HG03060 (cell line): ENCODE data around the gene COQ9.
A peak's percentile ranks its signal among the peaks of the same experiment; 100 is the strongest.
"Not testable (repeated sequence)": the region's sequence is repeated elsewhere in the genome, so short reads cannot be mapped to it uniquely, and the experiment has no call there.

Experiments used
- ATAC-seq: cut with Tn5 transposase; IDR thresholded peaks from one replicate; pipeline ENCODE4 v1.9.1; 2021; ENCODE audit warnings: low read depth, moderate number of reproducible peaks; ENCODE audit not compliant: unreplicated experiment

COQ9 gene

DNA sequence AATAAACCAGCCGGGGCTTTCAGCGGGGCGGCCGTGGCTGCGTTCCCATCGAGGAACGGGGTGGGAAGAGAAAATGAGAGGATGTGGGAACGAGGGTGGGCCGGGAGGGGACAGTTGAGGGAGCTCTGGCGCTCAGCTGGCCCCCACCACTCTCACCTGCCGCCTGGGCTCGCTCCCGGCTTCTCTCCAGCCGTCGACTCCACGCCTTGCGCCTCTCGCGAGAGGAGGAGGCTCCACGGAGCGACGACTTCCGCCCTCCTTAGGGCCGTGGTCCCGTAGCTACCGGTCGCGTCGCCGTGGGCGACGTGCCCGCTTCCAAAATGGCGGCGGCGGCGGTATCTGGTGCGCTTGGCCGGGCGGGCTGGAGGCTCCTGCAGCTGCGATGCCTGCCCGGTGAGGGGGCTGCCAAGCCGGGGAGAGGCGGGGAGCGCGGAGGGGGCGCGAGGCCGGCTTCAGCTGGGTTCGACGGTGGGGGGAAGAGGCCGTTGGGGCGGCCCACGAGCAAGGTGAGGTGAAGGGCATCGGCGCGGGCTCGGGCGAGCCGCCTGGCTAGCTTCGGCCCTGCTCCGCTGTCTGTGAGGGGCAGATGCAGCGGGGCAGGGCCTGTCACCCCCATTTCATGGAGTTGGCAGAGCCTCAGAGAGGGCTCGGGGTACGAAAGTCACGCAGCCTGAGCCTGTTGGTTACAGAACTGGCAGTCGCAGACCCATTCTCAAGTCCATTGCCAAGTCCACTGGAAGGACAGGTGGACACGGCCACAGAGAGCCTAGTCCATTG, at the start of gene COQ9, which contains the start of gene CIAPIN1:
TSS of gene COQ9 (plus strand) at position 294 of the 777 bp plus-strand sequence. CDS start at position 321, 27 bp downstream.
TSS of gene CIAPIN1 (minus strand) at position 200 of the 777 bp plus-strand sequence. CDS start 6,457 bp downstream, outside the sequence.
- peak; percentile 59 for ATAC-seq

DNA sequence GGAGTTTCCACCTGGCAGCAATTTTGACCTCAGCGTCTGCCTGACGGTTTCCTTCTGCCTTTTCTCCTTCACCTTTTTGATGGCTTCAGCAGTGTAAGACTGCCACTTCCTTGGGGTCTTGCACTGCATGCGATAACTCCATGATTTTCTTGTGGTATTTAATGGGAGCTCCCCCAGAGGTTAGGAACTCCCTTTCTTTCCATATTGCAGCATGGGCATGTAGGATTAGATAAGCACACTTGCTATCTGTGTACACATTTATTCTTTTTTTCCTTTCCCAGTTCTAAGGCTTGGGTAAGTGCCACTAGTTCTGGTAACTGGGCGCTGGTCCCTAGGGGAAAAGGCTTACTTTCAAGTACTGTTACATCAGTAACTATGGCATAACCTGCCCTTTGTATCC, 49.8 kb upstream of the COQ9 start:
- not testable (repeated sequence) for ATAC-seq

DNA sequence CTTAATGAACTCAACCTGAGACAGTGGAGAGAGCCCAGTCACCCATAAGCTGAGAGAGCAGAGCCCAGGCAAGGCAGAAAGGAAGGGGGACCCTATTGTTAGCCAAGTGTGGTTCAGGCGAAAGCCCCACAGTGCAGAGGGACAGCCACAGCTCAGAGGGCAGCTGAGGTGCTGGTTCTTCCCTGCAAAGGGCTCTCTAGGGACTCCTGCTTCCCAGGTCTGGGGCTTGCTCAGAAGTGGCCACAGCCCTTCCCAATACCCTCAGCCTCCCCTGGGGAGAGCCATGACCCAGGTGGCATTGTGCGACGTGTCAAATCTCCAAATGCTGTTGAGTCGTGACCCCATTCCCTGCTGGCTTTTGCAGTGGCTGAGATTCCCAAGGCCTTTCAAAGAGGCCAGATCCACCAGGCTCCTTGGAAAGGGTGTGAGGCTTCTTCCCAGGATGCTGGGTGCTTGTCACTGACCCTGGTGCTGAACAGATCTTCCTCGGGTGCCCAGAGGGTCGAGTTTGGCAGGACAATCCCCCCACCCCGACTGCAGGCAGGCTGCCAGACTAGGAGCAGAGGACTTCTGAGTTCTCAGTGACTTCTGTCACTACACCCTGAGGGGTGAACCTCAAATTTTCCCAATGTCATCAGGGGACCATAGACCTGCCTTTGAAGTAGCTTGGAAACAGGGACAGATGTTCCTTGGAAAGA, 45.2 kb upstream of the COQ9 start:
- no peak for ATAC-seq

- no peak for ATAC-seq
Measured at GRCh38 chr16:57403965-57404817, 43.1 kb upstream of the COQ9 start, which contains the start of gene CCL17. CCL17 (plus strand) TSS chr16:57404767; CDS start chr16:57413933, 9,166 bp downstream.

DNA sequence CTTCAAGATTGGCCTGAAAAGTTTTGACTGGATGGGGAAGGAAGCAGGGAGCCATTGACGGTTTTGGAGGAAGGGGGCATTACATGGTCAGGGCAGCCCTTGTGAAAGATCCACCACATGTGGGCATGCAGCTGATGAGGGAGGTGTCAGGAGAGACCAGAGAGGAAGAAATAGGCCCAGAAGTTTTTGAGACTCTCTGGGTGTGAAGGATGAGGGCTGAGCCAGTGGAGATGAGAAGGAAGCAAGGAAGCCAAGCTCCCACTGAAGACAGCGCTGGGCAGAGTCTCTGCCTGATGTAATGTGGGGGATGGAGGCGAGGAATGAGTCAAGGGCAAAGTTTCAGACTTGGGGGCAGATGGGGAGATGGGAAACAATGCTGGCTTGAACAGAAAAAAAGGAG, 42.2 kb upstream of the COQ9 start:
- no peak for ATAC-seq

GRCh38 chr16:57406881-57407280, 40.4 kb upstream of the COQ9 start:
- no peak for ATAC-seq

DNA sequence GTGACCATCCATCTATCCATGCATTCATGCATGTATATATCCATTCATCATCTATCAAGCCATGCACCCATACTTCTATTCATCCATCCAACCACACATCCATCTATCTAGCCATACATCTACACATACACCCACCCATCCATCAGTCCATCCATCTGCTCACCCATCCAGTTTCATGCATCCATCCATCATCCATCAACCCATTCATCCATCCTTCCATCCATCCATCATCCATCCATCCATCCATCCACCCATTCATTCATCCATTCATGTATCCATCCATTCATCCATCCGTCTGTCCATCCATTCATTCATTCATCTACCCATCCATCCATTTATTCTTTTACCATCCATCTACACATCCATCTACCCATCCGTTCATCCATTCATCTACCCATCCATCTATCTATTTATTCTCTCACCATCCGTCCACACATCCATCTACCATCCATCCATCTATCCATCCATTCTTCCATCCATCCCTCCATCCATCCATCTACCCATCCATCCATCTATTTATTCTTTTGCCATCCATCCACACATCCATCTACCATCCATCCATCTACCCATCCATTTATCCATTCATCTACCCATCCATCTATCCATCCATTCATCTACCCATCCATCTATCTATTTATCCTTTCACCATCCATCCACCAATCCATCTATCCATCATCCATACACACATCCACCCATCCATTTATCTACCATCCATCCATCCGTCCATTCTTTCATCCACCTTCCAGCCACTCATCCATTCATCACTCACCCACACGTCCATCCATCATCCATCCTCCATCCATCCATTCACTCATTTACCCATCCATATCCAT, 39.5 kb upstream of the COQ9 start:
- no peak for ATAC-seq

GRCh38 chr16:57409065-57409464, 38.2 kb upstream of the COQ9 start:
- no peak for ATAC-seq

DNA sequence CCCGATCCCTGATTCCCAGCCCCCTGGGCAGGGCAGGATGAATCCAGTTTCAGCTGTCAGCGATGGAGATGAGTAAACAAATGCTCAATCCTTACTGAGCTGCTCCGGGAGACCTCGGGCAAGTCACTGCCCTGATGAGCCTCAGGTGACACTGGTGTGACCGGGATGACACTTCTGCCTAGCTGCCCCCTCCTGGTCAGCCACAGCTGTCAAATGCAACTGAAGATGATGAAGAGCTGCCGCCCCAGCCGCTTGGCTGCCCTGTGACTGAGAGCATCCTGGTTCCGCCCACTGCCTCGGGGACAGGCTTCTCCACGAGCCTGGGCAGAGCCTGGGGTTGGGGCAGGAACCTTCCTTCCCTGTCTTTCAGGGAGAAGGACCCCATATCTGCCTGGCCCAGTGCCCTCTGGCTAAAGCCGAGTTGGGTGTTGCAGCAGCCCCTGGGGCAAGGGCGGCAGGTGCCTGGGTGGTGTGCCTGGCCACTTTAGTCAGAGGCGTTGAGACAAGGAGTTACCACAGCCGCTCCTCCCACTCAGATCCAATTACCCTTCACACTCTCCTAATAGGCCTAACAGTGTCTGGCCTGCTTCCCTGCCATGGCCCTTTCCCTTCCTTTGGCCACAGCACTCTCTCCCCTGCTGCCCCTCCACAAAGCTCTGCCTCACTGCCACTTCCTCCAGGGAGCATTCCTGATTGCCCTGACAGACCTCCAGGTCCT, 37.2 kb upstream of the COQ9 start:
- no peak for ATAC-seq

- ATAC-seq = no peak
Measured at GRCh38 chr16:57411362-57411976, 35.8 kb upstream of the COQ9 start.

DNA sequence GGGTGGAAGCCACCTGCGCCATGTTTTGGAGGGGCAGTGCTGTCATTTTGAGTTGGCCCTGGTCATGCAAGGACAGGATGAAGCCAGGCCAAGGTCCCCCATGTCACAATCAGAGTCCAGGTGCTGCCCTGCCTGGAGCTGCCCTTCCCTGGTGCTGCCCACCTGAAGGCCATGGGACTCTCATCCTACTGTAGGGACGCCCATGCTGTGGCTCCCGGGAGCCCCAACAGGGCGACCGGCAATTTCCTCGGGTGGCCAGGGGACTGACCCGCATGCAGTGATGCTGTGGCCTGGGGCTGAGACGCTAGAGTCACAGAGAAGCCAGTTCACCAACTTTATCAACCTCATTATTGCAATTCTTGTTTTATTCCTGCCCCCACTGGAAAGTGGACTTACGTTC, 34.7 kb upstream of the COQ9 start:
- ATAC-seq = no peak

GRCh38 chr16:57413301-57413730, 34.0 kb upstream of the COQ9 start:
- ATAC-seq = peak; percentile 66

DNA sequence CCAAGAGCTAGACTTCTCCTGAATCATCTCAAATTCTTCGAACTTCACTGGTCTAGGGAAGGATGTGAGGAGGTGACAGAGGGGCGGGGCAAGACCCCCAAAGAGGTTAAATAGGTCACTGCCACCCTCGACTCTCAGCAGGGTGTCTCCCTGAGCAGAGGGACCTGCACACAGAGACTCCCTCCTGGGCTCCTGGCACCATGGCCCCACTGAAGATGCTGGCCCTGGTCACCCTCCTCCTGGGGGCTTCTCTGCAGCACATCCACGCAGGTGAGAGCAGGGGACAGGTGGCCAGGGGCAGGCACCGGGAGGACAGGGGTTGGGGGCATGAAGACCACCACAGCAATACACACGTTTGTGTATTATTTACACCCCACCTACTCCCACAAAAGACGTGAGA, 33.5 kb upstream of the COQ9 start:
- ATAC-seq = no peak

DNA sequence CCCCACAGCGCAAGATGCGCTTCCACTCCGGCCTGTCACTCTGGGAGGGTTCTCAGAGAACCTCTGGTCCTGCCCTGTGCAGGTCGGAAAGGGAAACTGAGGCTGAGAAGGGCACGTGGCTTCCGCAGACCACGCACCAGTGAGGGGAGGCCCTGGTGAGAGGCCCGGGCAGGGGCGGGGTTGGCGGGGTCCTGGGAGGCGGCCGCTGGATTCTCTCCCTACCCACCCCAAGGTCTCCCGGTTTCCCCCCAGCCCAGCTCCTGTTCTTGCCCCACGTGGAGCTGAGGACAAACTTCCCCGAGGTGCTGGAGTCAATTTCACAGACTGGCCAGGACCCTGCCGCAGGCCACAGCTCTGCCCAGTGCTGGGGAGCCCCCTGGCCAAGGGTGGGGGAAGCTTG, 31.2 kb upstream of the COQ9 start:
- ATAC-seq = no peak

GRCh38 chr16:57419506-57419905, 27.8 kb upstream of the COQ9 start:
- ATAC-seq = no peak

- no peak for ATAC-seq
Measured at GRCh38 chr16:57422026-57422944, 25.0 kb upstream of the COQ9 start.

- no peak for ATAC-seq
Measured at GRCh38 chr16:57423152-57423551, 24.1 kb upstream of the COQ9 start.

- ATAC-seq = no peak
Measured at GRCh38 chr16:57424583-57424982, 22.7 kb upstream of the COQ9 start.
